Measurements from ENCODE around the gene PPP1R1C.

The PPP1R1C gene

GRCh38 chr2:182077448-182078142 is 91.9 kb downstream of the PPP1R1C start:
- Mint-ChIP-seq H3K9me3 (no peaks in the 10 kb centered on the region), H3K4me3 (no peak overlapping the region), H3K4me1 (no peaks in the 10 kb centered on the region), H3K36me3 (ENCODE audit: low read depth) (no peaks in the 10 kb centered on the region), H3K27me3 (ENCODE audit: low read depth, poor library complexity) (peaks cover 3% of the 10 kb centered on the region), H3K27ac (no peak overlapping the region)
- TF ChIP-seq, protein P1, sequence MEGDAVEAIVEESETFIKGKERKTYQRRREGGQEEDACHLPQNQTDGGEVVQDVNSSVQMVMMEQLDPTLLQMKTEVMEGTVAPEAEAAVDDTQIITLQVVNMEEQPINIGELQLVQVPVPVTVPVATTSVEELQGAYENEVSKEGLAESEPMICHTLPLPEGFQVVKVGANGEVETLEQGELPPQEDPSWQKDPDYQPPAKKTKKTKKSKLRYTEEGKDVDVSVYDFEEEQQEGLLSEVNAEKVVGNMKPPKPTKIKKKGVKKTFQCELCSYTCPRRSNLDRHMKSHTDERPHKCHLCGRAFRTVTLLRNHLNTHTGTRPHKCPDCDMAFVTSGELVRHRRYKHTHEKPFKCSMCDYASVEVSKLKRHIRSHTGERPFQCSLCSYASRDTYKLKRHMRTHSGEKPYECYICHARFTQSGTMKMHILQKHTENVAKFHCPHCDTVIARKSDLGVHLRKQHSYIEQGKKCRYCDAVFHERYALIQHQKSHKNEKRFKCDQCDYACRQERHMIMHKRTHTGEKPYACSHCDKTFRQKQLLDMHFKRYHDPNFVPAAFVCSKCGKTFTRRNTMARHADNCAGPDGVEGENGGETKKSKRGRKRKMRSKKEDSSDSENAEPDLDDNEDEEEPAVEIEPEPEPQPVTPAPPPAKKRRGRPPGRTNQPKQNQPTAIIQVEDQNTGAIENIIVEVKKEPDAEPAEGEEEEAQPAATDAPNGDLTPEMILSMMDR (IDR thresholded peaks at IDR 0.05) = peak; percentile 61
- peak; percentile 38 for DNase-seq

DNA sequence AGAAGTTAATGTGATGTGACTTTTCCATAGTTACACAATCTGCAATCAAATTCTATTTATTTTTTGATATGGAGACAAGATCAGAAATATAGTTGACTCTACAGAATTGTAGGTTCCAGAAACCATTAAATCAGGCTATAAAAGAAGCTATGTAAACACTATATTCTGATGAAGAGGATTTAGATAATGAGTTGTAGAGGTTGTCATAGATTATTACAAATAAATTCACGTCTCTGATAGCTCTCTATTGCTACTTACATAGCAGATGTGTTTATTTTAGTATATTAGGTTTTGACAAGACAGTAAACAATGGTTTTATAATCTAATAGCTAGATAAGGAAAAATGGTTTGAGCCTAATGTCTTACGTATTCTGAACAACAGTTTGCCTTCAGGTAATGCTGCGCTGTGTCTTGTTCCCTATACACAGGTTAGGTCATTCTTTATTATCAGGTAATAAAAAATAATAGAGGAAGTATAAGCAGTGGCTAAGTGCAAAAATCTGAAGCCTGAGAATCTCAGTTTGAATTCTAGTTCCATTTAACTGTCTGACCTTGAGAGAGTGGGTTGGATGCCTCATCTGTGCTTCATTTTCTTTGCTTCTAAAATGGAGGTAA is 93.4 kb downstream of the PPP1R1C start:
- H3K9me3 Mint-ChIP-seq = peaks cover 7% of the 10 kb centered on the region
- DNase-seq = no peak
- no peaks in the 10 kb centered on the region for H3K36me3 Mint-ChIP-seq (ENCODE audit: low read depth)
- H3K4me3 Mint-ChIP-seq = no peak overlapping the region
- TF ChIP-seq, protein P1 (IDR thresholded peaks at IDR 0.05) = no peak
- no peak overlapping the region for H3K27ac Mint-ChIP-seq
- peaks cover 7% of the 10 kb centered on the region for H3K27me3 Mint-ChIP-seq (ENCODE audit: low read depth, poor library complexity)
- H3K4me1 Mint-ChIP-seq = no peaks in the 10 kb centered on the region

- Mint-ChIP-seq H3K36me3 (ENCODE audit: low read depth) (no peaks in the 10 kb centered on the region), H3K4me1 (no peaks in the 10 kb centered on the region), H3K27ac (no peak overlapping the region), H3K4me3 (no peak overlapping the region), H3K27me3 (ENCODE audit: low read depth, poor library complexity) (peaks cover 8% of the 10 kb centered on the region), H3K9me3 (peaks cover 18% of the 10 kb centered on the region)
- no peak for DNase-seq
- TF ChIP-seq, protein P1 (IDR thresholded peaks at IDR 0.05) = no peak
Measured at GRCh38 chr2:182080493-182080892, 94.8 kb downstream of the PPP1R1C start.

GRCh38 chr2:182081602-182082260 is 96.1 kb downstream of the PPP1R1C start:
- Mint-ChIP-seq H3K4me1 (no peaks in the 10 kb centered on the region), H3K9me3 (peaks cover 18% of the 10 kb centered on the region), H3K36me3 (ENCODE audit: low read depth) (no peaks in the 10 kb centered on the region), H3K27me3 (ENCODE audit: low read depth, poor library complexity) (peaks cover 8% of the 10 kb centered on the region), H3K27ac (no peak overlapping the region), H3K4me3 (no peak overlapping the region)
- no peak for DNase-seq
- TF ChIP-seq, protein P1 (IDR thresholded peaks at IDR 0.05) = no peak

- Mint-ChIP-seq H3K27me3 (ENCODE audit: low read depth, poor library complexity) (peaks cover 7% of the 10 kb centered on the region), H3K4me1 (peaks cover 7% of the 10 kb centered on the region), H3K9me3 (peaks cover 19% of the 10 kb centered on the region), H3K36me3 (ENCODE audit: low read depth) (peaks cover 6% of the 10 kb centered on the region), H3K4me3 (no peak overlapping the region), H3K27ac (no peak overlapping the region)
- no peak for DNase-seq
- TF ChIP-seq, protein P1 (IDR thresholded peaks at IDR 0.05) = no peak
Measured at GRCh38 chr2:182088681-182089320, 103.1 kb downstream of the PPP1R1C start.
